ENCODE data around the gene SSNA1.

- TF ChIP-seq EP300 (IDR thresholded peaks at IDR 0.05; ENCODE audit: low read depth), result no peak
- no peak for TF ChIP-seq CTCF (IDR thresholded peaks at IDR 0.05)
- no peak for TF ChIP-seq POLR2A (IDR thresholded peaks at IDR 0.05)
- TF ChIP-seq POLR2AphosphoS5 (IDR thresholded peaks at IDR 0.05), result no peak
These were observed 16.3 kb downstream of the SSNA1 start for GRCh38 chr9:137204731-137205125.
